ENCODE results near the gene DBT. TPM values are rescaled to one million over a fixed set of nuclear protein-coding genes. Genes with fewer than 3 reads are reported as not detected.

Gene DBT
- total RNA-seq, 1 experiment from 2014 or later, result 20.3 TPM

DNA sequence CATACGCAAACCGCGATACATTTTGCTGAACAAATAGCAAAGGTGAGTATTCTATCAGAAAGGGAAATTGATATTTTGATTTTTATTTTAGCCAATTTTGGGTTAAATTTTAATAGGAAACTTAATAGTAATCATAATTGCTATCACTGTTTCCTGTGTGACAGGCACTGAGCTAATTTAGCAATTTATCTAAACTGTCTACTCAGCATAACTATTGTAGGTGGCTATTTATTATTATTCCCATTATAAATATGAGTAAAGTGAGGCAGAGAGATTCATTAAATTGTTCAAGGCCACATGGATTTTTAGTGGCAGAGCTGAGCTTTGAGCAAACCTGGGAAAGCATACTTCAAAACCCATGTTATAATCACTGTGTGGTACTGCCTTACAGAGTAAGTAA lies 37.5 kb upstream of the DBT start:
- H3K14ac ChIP-seq (ENCODE audit: insufficient read depth, low read length), result no peak overlapping the region
- Mint-ChIP-seq H3K27me3 (ENCODE audit: low read depth) (no peaks in the 10 kb centered on the region), H3K4me1 (no peaks in the 10 kb centered on the region), H3K9me3 (no peaks in the 10 kb centered on the region), H3K36me3 (ENCODE audit: insufficient read depth in 1 of 3, low read depth in 3 of 3) (peaks cover 20 to 56% (median 47%) of the 10 kb centered on the region in 3 experiments), H3K4me3 (no peak overlapping the region), H3K27ac (no peak overlapping the region)
- H2BK15ac ChIP-seq (ENCODE audit: low read depth, low read length), result no peak overlapping the region
- H3K4me1 ChIP-seq (ENCODE audit: insufficient read depth, low read length), result no peaks in the 10 kb centered on the region
- H3K23me2 ChIP-seq (ENCODE audit: insufficient read length, low read depth, low read length, poor library complexity, severe bottlenecking), result no peaks in the 10 kb centered on the region
- H3K27ac ChIP-seq (ENCODE audit: insufficient read length, low read depth, low read length), result no peak overlapping the region
- no peak overlapping the region for H2BK20ac ChIP-seq (ENCODE audit: low read depth, low read length, poor library complexity, severe bottlenecking)
- no peak overlapping the region for H3K23ac ChIP-seq (ENCODE audit: insufficient read length, low read depth, low read length)
- no peaks in the 10 kb centered on the region for H3K9me3 ChIP-seq (ENCODE audit: control insufficient read depth, low read depth, low read length)
- H3K79me2 ChIP-seq (ENCODE audit: insufficient read depth, low read length), result no peaks in the 10 kb centered on the region
- no peak overlapping the region for H3K4ac ChIP-seq (ENCODE audit: low read depth, low read length)
- no peak overlapping the region for H4K8ac ChIP-seq (replicated peaks; ENCODE audit: insufficient read length, low read depth, low read length)
- H4K20me1 ChIP-seq (ENCODE audit: control insufficient read depth, insufficient read depth, insufficient read length), result no peaks in the 10 kb centered on the region
- no peak overlapping the region for H4K91ac ChIP-seq (ENCODE audit: insufficient read length, low read depth, low read length)
- TF ChIP-seq, protein P1, sequence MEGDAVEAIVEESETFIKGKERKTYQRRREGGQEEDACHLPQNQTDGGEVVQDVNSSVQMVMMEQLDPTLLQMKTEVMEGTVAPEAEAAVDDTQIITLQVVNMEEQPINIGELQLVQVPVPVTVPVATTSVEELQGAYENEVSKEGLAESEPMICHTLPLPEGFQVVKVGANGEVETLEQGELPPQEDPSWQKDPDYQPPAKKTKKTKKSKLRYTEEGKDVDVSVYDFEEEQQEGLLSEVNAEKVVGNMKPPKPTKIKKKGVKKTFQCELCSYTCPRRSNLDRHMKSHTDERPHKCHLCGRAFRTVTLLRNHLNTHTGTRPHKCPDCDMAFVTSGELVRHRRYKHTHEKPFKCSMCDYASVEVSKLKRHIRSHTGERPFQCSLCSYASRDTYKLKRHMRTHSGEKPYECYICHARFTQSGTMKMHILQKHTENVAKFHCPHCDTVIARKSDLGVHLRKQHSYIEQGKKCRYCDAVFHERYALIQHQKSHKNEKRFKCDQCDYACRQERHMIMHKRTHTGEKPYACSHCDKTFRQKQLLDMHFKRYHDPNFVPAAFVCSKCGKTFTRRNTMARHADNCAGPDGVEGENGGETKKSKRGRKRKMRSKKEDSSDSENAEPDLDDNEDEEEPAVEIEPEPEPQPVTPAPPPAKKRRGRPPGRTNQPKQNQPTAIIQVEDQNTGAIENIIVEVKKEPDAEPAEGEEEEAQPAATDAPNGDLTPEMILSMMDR (conservative IDR thresholded peaks at IDR 0.05), result no peak
- no peak overlapping the region for H2BK120ac ChIP-seq (ENCODE audit: low read depth, low read length, poor library complexity, severe bottlenecking)
- no peak overlapping the region for H2BK5ac ChIP-seq (ENCODE audit: insufficient read length, low read length)
- no peak for DNase-seq
- H3K56ac ChIP-seq (ENCODE audit: insufficient read length, low read depth, low read length), result no peak overlapping the region
- no peaks in the 10 kb centered on the region for H3K27me3 ChIP-seq (ENCODE audit: insufficient read depth, low read length)
- H3K4me2 ChIP-seq (ENCODE audit: insufficient read depth, insufficient read length, low read length), result no peak overlapping the region
- no peaks in the 10 kb centered on the region for H3K79me1 ChIP-seq (ENCODE audit: insufficient read depth, low read depth, low read length, poor library complexity, severe bottlenecking)
- no peak overlapping the region for H2BK12ac ChIP-seq (ENCODE audit: insufficient read length, low read depth, low read length)
- H4K5ac ChIP-seq (ENCODE audit: insufficient read length, low read depth, low read length), result no peak overlapping the region
- H3K9ac ChIP-seq (ENCODE audit: extremely low read depth, insufficient read length, low read length), result no peak overlapping the region
- no CpG with 5 or more reads among the region's 3 CpGs for WGBS (ENCODE audit: extremely low coverage, insufficient read length, low lambda C conversion rate)
- H2AFZ ChIP-seq (ENCODE audit: low read length), result no peak overlapping the region
- no peak overlapping the region for H2AK5ac ChIP-seq (ENCODE audit: insufficient read length, low read length)
- H3K18ac ChIP-seq (ENCODE audit: insufficient read length, low read depth, low read length), result no peak overlapping the region
- no peak overlapping the region for H3T11ph ChIP-seq (ENCODE audit: low read length)

Data from H9 (cell line).